Measurements from ENCODE around the gene REL. TPM values are rescaled to one million over a fixed set of nuclear protein-coding genes. Genes with fewer than 3 reads are reported as not detected.
"Not testable (repeated sequence)": the region's sequence is repeated elsewhere in the genome, so short reads cannot be mapped to it uniquely, and the experiment has no call there.

The REL gene
- total RNA-seq, 1 donor from 2014 or later: 8.7 TPM

- DNase-seq (ENCODE audit: low read depth, low spot score): no peak
- H3K9me3 Mint-ChIP-seq: no peaks in the 10 kb centered on the region
- H3K27ac Mint-ChIP-seq (ENCODE audit: unreplicated experiment): no peak overlapping the region
- no peak for TF ChIP-seq CTCF (conservative IDR thresholded peaks at IDR 0.05)
- peaks cover 20% of the 10 kb centered on the region for H3K4me1 Mint-ChIP-seq
- H3K36me3 Mint-ChIP-seq (ENCODE audit: low read depth): no peaks in the 10 kb centered on the region
- H3K4me3 Mint-ChIP-seq: peak overlapping the region; percentile 36
- H3K27me3 Mint-ChIP-seq (ENCODE audit: low read depth): no peaks in the 10 kb centered on the region
Observed at GRCh38 chr2:60885683-60886082, 4.3 kb downstream of the REL start.

GRCh38 chr2:60886991-60887390 lies 5.6 kb downstream of the REL start:
- Mint-ChIP-seq H3K4me1 (peaks cover 16% of the 10 kb centered on the region), H3K27ac (ENCODE audit: unreplicated experiment) (no peak overlapping the region), H3K36me3 (ENCODE audit: low read depth) (no peaks in the 10 kb centered on the region), H3K9me3 (no peaks in the 10 kb centered on the region), H3K4me3 (no peak overlapping the region), H3K27me3 (ENCODE audit: low read depth) (no peaks in the 10 kb centered on the region)
- DNase-seq (ENCODE audit: low read depth, low spot score): no peak
- no peak for TF ChIP-seq CTCF (conservative IDR thresholded peaks at IDR 0.05)

DNA sequence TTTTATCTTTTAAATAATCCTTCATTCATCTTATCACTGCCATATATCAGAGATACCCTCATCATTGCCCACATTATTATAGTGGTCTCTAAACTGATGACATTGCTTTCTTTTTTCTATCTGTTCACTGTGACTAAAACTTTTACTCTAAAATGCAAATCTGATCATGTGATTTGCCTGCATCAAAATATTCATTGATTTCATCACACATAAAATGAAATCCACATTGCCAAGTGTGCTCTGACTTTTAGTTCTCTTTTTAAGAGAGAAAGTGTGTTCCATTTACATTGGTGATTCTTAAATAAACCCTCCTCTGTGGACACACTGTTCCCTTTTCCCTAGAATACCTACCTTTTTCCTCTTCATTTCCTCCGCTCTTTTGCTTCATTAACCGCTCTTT lies 7.5 kb downstream of the REL start:
- H3K36me3 Mint-ChIP-seq (ENCODE audit: low read depth): peaks cover 2% of the 10 kb centered on the region
- no peak overlapping the region for H3K4me3 Mint-ChIP-seq
- no peak for TF ChIP-seq CTCF (conservative IDR thresholded peaks at IDR 0.05)
- no peaks in the 10 kb centered on the region for H3K4me1 Mint-ChIP-seq
- DNase-seq (ENCODE audit: low read depth, low spot score): no peak
- no peaks in the 10 kb centered on the region for H3K27me3 Mint-ChIP-seq (ENCODE audit: low read depth)
- no peak overlapping the region for H3K27ac Mint-ChIP-seq (ENCODE audit: unreplicated experiment)
- no peaks in the 10 kb centered on the region for H3K9me3 Mint-ChIP-seq

DNA sequence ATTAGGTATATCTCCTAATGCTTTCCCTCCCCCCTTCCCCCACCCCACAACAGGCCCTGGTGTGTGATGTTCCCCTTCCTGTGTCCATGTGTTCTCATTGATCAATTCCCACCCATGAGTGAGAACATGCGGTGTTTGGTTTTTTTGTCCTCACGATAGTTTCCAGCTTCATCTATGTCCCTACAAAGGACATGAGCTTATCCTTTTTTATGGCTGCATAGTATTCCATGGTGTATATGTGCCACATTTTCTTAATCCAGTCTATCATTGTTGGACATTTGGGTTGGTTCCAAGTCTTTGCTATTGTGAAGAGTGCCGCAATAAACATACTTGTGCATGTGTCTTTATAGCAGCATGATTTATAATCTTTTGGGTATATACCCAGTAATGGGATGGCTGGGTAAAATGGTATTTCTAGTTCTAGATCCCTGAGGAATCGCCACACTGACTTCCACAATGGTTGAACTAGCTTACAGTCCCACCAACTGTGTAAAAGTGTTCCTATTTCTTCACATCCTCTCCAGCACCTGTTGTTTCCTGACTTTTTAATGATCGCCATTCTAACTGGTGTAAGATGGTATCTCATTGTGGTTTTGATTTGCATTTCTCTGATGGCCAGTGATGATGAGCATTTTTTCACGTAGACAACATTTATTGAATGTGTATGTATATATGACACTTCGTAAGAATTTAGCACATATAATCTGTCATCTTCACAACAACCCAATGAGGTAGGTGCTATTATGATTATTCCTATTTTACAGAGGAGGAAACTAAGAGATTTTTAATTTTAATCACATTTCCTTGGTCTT lies 8.4 kb downstream of the REL start:
- H3K27ac Mint-ChIP-seq (ENCODE audit: unreplicated experiment); H3K4me1 Mint-ChIP-seq: not testable (repeated sequence)

GRCh38 chr2:60890393-60890707 lies 9.0 kb downstream of the REL start:
- Mint-ChIP-seq H3K9me3 (no peaks in the 10 kb centered on the region), H3K36me3 (ENCODE audit: low read depth) (peaks cover 2% of the 10 kb centered on the region), H3K27ac (ENCODE audit: unreplicated experiment) (no peak overlapping the region), H3K4me3 (no peak overlapping the region), H3K4me1 (no peaks in the 10 kb centered on the region), H3K27me3 (ENCODE audit: low read depth) (no peaks in the 10 kb centered on the region)
- no peak for DNase-seq (ENCODE audit: low read depth, low spot score)
- TF ChIP-seq CTCF (conservative IDR thresholded peaks at IDR 0.05): no peak

More for the DNA sequence above, 8.4 kb downstream of the REL start:
- not testable (repeated sequence) for H3K36me3 Mint-ChIP-seq (ENCODE audit: low read depth); DNase-seq (ENCODE audit: low read depth, low spot score); H3K27me3 Mint-ChIP-seq (ENCODE audit: low read depth); H3K4me3 Mint-ChIP-seq; H3K9me3 Mint-ChIP-seq

DNA sequence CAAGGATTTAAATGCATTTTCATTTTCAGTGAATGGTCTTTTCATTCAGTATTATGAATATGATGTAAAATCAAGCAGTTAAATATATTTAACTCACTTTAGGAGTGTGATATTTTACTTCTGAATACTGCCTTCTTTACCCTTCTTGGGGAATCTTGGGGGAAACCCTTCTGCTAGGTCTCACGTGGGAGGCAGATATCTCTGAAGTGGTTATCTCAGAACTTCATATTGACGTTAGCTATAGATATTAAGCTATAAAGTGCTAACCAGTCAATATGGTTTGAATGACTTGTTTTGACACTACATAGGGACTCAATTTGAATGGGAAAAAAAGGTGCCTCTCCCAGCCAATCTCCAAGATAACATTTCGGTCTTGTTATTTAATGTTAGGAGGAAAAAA lies 9.8 kb downstream of the REL start:
- TF ChIP-seq CTCF (conservative IDR thresholded peaks at IDR 0.05): no peak
- H3K9me3 Mint-ChIP-seq: no peaks in the 10 kb centered on the region

More for the DNA sequence above, 9.8 kb downstream of the REL start:
- Mint-ChIP-seq H3K36me3 (ENCODE audit: low read depth) (peaks cover 2% of the 10 kb centered on the region), H3K4me3 (no peak overlapping the region), H3K4me1 (no peaks in the 10 kb centered on the region), H3K27me3 (ENCODE audit: low read depth) (no peaks in the 10 kb centered on the region), H3K27ac (ENCODE audit: unreplicated experiment) (no peak overlapping the region)
- DNase-seq (ENCODE audit: low read depth, low spot score): no peak
